H1 (cell line): ENCODE data around the gene SPRR4. TPM values are rescaled to one million over a fixed set of nuclear protein-coding genes. Genes with fewer than 3 reads are reported as not detected.

Source experiments
- polyA plus RNA-seq, 7 experiments: library from polyadenylated mRNA; depleted of rRNA in 3 of 7; stranded (reverse) in 5 of 7; unstranded in 2 of 7; fragments of >200 nt in 5 of 7; fragments of 200-250 nt in 2 of 7; gene quantifications; 1 replicate in 5 of 7; 2 replicates in 1 of 7; 4 replicates in 1 of 7; pipeline versions ENCODE4 v1.2.1 to v1.2.3, GENCODE V29; 2011 to 2013; ENCODE audit warnings: missing spikeins in 2 of 7, mixed read lengths in 2 of 7
- total RNA-seq: library from RNA; stranded (reverse); fragmentation: NEBNext Ultra II Directional; extraction: Animal tissue kit (Norgen Biotek cat#: 25700); gene quantifications from 2 replicates; pipeline ENCODE4 v1.2.1, GENCODE V29; 2021
- TF ChIP-seq, protein P1 (sequence below): IDR thresholded peaks from 2 replicates; pipeline ENCODE4 v1.6.1; 2012; ENCODE audit warnings: inconsistent platforms

The SPRR4 gene
- total and polyA plus RNA-seq, 2 of the 8 experiments (the other 6 are each of a cell fraction or from before 2014, with no cell fraction given) = not detected

DNA sequence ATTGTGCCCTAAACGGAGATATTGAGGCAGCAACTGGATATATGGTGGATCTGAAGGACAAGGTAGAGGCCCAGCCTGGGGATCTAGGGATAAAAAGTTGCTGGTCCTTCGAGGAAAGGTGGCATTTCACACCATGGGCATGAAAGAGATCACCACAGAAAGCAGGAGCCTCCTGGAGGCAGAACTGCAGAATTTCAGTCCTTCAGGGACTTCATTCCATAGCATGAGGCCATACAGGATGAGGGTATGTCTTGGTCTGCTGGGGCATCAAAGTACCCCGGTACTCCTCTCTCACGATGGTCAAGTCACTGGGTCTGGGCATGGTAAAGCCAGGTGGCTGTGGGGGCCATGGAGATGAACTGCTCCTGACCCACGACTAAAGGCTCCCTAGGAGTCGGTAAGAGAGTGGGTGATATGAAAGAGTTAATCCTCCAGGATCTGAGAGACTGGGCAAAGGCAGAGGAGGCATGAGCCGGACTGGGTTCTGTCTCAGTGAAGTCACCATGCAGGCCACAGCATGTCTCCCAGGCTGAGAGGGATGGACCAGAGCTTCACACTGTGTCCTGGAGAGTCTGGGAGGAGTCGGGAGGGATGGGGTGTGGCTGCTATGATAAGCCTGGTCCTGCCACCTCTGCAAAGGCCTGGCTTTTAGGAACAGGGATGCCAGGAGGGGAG lies 29.3 kb upstream of the SPRR4 start (continued):
- TF ChIP-seq, protein P1, sequence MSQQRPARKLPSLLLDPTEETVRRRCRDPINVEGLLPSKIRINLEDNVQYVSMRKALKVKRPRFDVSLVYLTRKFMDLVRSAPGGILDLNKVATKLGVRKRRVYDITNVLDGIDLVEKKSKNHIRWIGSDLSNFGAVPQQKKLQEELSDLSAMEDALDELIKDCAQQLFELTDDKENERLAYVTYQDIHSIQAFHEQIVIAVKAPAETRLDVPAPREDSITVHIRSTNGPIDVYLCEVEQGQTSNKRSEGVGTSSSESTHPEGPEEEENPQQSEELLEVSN = peak; percentile 29; the same call in 1 of the 2 replicates
